ENCODE results near the gene PIM1.

GRCh38 chr6:37139230-37139962 is 30.6 kb upstream of the PIM1 start:
- TF ChIP-seq CTCF (IDR thresholded peaks at IDR 0.05) (no peak), POLR2A (IDR thresholded peaks at IDR 0.05) (no peak)
